HepG2 (cell line): ENCODE results near the gene AKT3. TPM values are rescaled to one million over a fixed set of nuclear protein-coding genes. Genes with fewer than 3 reads are reported as not detected.

ENCODE experiments used
- CBX5 ChIP-seq: sonication (generic); formaldehyde crosslinking; IDR thresholded peaks from 2 replicates; pipeline ENCODE4 v1.4.0; 2020; ENCODE audit warnings: missing genetic modification reagents, borderline replicate concordance
- DPF2 ChIP-seq: sonication (generic); formaldehyde crosslinking; IDR thresholded peaks from 2 replicates; pipeline ENCODE4 v1.4.0; 2020; ENCODE audit warnings: mild to moderate bottlenecking, low read depth, missing genetic modification reagents, borderline replicate concordance
- EHMT2 ChIP-seq: fragments of 200-600 bp; sonication (generic); IDR thresholded peaks from 2 replicates; pipeline ENCODE4 v1.7.0; 2017; ENCODE audit warnings: antibody characterized with exemption, low read depth, low read length, borderline replicate concordance
- HDAC1 ChIP-seq: sonication (generic); formaldehyde crosslinking; IDR thresholded peaks from 2 replicates; pipeline ENCODE4 v1.5.1; 2020; ENCODE audit warnings: mild to moderate bottlenecking, missing genetic modification reagents
- KAT2B ChIP-seq: fragments of 150-350 bp; IDR thresholded peaks from 2 replicates; pipeline ENCODE4 v1.6.1; 2014; ENCODE audit warnings: low read depth, low read length, borderline replicate concordance
- KDM6A ChIP-seq: IDR thresholded peaks from 2 replicates; pipeline ENCODE4 v1.6.1; 2016; ENCODE audit warnings: low read depth
- PTBP1 ChIP-seq: fragments of 200-400 bp; formaldehyde crosslinking; IDR thresholded peaks from 2 replicates; pipeline ENCODE4 v1.6.1; 2018; ENCODE audit warnings: low read length, low read depth; ENCODE audit not compliant: poor library complexity, severe bottlenecking
- ZBTB7A ChIP-seq: sonication (generic); formaldehyde crosslinking; IDR thresholded peaks from 2 replicates; pipeline ENCODE4 v1.8.0; 2022; ENCODE audit warnings: mild to moderate bottlenecking, missing genetic modification reagents
- ZNF282 ChIP-seq: fragments of 450-650 bp; IDR thresholded peaks from 2 replicates; pipeline ENCODE4 v1.6.1; 2018; ENCODE audit not compliant: partially characterized antibody
- polyA plus RNA-seq, 8 experiments: library from polyadenylated mRNA; depleted of rRNA in 3 of 8; stranded (reverse) in 7 of 8; unstranded in 1 of 8; fragments of >200 nt; fragmentation: Illumina TruSeq in 4 of 8; extraction: Trizol in 4 of 8; gene quantifications; 2 replicates each; pipeline versions ENCODE4 v1.2.1 to v1.2.3, GENCODE V29; 2011 to 2016; ENCODE audit warnings: low read depth in 4 of 8, missing spikeins in 1 of 8, mixed read lengths in 1 of 8; ENCODE audit not compliant: insufficient read depth in 1 of 8
- total RNA-seq, 5 experiments: library from RNA; depleted of rRNA; stranded (reverse); fragments of >200 nt; fragmentation: Illumina TruSeq; extraction: Trizol; gene quantifications; 2 replicates each; pipeline ENCODE4 v1.2.3, GENCODE V29; 2016; ENCODE audit warnings: low read depth in 1 of 5
- TF ChIP-seq, protein P1 (sequence below): sonication (generic); formaldehyde crosslinking; IDR thresholded peaks from 2 replicates; pipeline ENCODE4 v1.4.0; 2020; ENCODE audit warnings: missing genetic modification reagents, borderline replicate concordance
- TF ChIP-seq, protein P2 (sequence below), 2 experiments: IDR thresholded peaks; 2 replicates each; pipeline ENCODE4 v1.6.1; 2011 to 2012; ENCODE audit warnings: low read length in 2 of 2, borderline replicate concordance in 1 of 2, low read depth in 1 of 2, mild to moderate bottlenecking in 1 of 2, moderate library complexity in 1 of 2
- TF ChIP-seq, protein P3 (sequence below): sonication (generic); formaldehyde crosslinking; IDR thresholded peaks from 2 replicates; pipeline ENCODE4 v1.4.0; 2020; ENCODE audit warnings: missing genetic modification reagents, borderline replicate concordance
- TF ChIP-seq, protein P4 (sequence below): sonication (generic); formaldehyde crosslinking; IDR thresholded peaks from 2 replicates; pipeline ENCODE4 v1.4.0; 2020; ENCODE audit warnings: missing genetic modification reagents, mild to moderate bottlenecking, borderline replicate concordance

The AKT3 gene
- total and polyA plus RNA-seq, 2 of the 13 experiments (the other 11 are each of a cell fraction or from before 2014, with no cell fraction given) = 0.07 TPM

DNA sequence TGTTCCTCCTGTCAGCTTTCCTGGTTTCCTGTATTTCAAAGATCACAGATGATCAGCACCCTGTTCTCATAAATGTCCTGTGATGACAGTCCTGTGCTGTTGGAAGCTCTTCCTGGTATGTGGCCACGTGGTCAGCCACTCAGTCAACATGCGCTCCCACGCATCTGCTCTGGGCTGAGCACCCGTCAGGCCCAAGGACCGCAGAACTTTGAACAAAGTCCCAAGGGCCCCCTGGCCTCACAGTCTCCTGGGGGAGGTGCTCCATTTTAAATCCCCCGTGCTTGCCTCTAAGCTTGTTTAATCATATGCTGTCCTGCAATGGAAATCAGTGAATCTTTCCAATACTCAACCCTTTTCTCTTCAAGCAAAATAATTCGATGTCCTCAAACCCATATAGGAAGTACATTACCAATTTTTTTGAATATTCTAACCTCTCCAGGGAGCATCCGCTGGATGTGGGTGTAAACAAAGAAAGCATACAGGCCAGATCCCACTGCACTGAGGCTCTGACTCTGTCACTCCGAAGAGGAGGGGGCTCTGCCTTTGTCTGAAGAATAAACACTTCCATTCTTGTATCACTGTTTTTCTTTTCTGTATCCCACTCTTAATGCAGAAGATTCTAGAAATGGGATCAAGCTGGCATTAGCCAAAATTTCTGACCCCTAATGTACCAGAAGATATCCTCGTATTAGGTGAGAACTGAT lies 343.9 kb downstream of the AKT3 start (continued):
- TF ChIP-seq, protein P1, sequence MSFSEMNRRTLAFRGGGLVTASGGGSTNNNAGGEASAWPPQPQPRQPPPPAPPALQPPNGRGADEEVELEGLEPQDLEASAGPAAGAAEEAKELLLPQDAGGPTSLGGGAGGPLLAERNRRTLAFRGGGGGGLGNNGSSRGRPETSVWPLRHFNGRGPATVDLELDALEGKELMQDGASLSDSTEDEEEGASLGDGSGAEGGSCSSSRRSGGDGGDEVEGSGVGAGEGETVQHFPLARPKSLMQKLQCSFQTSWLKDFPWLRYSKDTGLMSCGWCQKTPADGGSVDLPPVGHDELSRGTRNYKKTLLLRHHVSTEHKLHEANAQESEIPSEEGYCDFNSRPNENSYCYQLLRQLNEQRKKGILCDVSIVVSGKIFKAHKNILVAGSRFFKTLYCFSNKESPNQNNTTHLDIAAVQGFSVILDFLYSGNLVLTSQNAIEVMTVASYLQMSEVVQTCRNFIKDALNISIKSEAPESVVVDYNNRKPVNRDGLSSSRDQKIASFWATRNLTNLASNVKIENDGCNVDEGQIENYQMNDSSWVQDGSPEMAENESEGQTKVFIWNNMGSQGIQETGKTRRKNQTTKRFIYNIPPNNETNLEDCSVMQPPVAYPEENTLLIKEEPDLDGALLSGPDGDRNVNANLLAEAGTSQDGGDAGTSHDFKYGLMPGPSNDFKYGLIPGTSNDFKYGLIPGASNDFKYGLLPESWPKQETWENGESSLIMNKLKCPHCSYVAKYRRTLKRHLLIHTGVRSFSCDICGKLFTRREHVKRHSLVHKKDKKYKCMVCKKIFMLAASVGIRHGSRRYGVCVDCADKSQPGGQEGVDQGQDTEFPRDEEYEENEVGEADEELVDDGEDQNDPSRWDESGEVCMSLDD (CRISPR knock-in tag) = no peak
- peak; percentile 71; the same call in 1 of the 2 replicates for TF ChIP-seq CBX5
- peak; percentile 90; the same call in 1 of the 2 replicates for TF ChIP-seq KDM6A
- no peak for TF ChIP-seq EHMT2
- TF ChIP-seq, protein P2, sequence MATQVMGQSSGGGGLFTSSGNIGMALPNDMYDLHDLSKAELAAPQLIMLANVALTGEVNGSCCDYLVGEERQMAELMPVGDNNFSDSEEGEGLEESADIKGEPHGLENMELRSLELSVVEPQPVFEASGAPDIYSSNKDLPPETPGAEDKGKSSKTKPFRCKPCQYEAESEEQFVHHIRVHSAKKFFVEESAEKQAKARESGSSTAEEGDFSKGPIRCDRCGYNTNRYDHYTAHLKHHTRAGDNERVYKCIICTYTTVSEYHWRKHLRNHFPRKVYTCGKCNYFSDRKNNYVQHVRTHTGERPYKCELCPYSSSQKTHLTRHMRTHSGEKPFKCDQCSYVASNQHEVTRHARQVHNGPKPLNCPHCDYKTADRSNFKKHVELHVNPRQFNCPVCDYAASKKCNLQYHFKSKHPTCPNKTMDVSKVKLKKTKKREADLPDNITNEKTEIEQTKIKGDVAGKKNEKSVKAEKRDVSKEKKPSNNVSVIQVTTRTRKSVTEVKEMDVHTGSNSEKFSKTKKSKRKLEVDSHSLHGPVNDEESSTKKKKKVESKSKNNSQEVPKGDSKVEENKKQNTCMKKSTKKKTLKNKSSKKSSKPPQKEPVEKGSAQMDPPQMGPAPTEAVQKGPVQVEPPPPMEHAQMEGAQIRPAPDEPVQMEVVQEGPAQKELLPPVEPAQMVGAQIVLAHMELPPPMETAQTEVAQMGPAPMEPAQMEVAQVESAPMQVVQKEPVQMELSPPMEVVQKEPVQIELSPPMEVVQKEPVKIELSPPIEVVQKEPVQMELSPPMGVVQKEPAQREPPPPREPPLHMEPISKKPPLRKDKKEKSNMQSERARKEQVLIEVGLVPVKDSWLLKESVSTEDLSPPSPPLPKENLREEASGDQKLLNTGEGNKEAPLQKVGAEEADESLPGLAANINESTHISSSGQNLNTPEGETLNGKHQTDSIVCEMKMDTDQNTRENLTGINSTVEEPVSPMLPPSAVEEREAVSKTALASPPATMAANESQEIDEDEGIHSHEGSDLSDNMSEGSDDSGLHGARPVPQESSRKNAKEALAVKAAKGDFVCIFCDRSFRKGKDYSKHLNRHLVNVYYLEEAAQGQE (IDR thresholded peaks at IDR 0.05; ENCODE audit: borderline replicate concordance in 1 of 2, low read depth in 1 of 2, low read length in 2 of 2) = peak in 1 of 2 experiments; percentile 42; a peak in 1 of 4 replicates
- TF ChIP-seq, protein P3, sequence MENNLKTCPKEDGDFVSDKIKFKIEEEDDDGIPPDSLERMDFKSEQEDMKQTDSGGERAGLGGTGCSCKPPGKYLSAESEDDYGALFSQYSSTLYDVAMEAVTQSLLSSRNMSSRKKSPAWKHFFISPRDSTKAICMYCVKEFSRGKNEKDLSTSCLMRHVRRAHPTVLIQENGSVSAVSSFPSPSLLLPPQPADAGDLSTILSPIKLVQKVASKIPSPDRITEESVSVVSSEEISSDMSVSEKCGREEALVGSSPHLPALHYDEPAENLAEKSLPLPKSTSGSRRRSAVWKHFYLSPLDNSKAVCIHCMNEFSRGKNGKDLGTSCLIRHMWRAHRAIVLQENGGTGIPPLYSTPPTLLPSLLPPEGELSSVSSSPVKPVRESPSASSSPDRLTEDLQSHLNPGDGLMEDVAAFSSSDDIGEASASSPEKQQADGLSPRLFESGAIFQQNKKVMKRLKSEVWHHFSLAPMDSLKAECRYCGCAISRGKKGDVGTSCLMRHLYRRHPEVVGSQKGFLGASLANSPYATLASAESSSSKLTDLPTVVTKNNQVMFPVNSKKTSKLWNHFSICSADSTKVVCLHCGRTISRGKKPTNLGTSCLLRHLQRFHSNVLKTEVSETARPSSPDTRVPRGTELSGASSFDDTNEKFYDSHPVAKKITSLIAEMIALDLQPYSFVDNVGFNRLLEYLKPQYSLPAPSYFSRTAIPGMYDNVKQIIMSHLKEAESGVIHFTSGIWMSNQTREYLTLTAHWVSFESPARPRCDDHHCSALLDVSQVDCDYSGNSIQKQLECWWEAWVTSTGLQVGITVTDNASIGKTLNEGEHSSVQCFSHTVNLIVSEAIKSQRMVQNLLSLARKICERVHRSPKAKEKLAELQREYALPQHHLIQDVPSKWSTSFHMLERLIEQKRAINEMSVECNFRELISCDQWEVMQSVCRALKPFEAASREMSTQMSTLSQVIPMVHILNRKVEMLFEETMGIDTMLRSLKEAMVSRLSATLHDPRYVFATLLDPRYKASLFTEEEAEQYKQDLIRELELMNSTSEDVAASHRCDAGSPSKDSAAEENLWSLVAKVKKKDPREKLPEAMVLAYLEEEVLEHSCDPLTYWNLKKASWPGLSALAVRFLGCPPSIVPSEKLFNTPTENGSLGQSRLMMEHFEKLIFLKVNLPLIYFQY (CRISPR knock-in tag) = peak; percentile 84; the same call in 1 of the 2 replicates
- TF ChIP-seq DPF2 (CRISPR knock-in tag) = peak; percentile 28; the same call in 1 of the 2 replicates
- TF ChIP-seq HDAC1 (CRISPR knock-in tag) = peak; percentile 60; the same call in 1 of the 2 replicates
- no peak for TF ChIP-seq ZBTB7A
- TF ChIP-seq KAT2B = no peak
- TF ChIP-seq, protein P4, sequence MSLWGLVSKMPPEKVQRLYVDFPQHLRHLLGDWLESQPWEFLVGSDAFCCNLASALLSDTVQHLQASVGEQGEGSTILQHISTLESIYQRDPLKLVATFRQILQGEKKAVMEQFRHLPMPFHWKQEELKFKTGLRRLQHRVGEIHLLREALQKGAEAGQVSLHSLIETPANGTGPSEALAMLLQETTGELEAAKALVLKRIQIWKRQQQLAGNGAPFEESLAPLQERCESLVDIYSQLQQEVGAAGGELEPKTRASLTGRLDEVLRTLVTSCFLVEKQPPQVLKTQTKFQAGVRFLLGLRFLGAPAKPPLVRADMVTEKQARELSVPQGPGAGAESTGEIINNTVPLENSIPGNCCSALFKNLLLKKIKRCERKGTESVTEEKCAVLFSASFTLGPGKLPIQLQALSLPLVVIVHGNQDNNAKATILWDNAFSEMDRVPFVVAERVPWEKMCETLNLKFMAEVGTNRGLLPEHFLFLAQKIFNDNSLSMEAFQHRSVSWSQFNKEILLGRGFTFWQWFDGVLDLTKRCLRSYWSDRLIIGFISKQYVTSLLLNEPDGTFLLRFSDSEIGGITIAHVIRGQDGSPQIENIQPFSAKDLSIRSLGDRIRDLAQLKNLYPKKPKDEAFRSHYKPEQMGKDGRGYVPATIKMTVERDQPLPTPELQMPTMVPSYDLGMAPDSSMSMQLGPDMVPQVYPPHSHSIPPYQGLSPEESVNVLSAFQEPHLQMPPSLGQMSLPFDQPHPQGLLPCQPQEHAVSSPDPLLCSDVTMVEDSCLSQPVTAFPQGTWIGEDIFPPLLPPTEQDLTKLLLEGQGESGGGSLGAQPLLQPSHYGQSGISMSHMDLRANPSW = peak; percentile 74; the same call in 1 of the 2 replicates
- TF ChIP-seq ZNF282 = no peak
- TF ChIP-seq PTBP1 = no peak
